ENCODE measurements around the gene PTPRD.

The PTPRD gene

DNA sequence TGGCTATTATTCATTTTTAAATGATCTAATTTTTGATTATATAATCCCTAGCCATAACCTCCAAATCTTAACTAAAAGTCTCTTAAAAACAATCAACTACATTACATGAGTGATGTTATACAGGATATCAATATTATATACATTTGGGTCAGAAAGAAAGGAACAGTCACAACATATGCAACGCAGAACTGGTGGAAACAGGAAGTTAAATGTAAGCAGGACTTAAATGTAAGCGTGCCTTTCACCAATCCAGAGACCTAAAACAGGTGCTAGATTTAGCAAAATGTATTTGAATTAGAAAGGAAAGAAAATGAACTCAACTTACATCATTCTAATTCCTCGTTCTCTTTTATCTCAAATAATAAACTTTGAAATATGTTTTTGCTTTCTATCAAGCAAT is 738.5 kb downstream of the PTPRD start:
- Histone ChIP-seq H3K9me2 (replicated peaks; ENCODE audit: insufficient read depth, low read length) (no peaks in the 10 kb centered on the region), H3K79me2 (ENCODE audit: insufficient read depth, low read length) (no peaks in the 10 kb centered on the region), H2AFZ (ENCODE audit: low read depth, low read length, severe bottlenecking) (no peak overlapping the region), H3K9me3 (ENCODE audit: insufficient read depth, low read length) (no peaks in the 10 kb centered on the region), H3K4me2 (ENCODE audit: low read depth, low read length, poor library complexity, severe bottlenecking) (no peak overlapping the region), H4K20me1 (ENCODE audit: low read depth, low read length) (no peaks in the 10 kb centered on the region), H3K27ac (ENCODE audit: low read depth, low read length) (no peak overlapping the region), H3K27me3 (ENCODE audit: low read length) (no peaks in the 10 kb centered on the region), H3F3A (ENCODE audit: insufficient read depth) (no peaks in the 10 kb centered on the region), H3K4me3 (ENCODE audit: insufficient read depth, low read length, poor library complexity, severe bottlenecking) (no peak overlapping the region), H3K9ac (ENCODE audit: low read length) (no peak overlapping the region), H3K36me3 (ENCODE audit: low read length) (no peaks in the 10 kb centered on the region)
- no peak for TF ChIP-seq EZH2phosphoT487 (conservative IDR thresholded peaks at IDR 0.05; ENCODE audit: low read length)
- TF ChIP-seq, protein P1, sequence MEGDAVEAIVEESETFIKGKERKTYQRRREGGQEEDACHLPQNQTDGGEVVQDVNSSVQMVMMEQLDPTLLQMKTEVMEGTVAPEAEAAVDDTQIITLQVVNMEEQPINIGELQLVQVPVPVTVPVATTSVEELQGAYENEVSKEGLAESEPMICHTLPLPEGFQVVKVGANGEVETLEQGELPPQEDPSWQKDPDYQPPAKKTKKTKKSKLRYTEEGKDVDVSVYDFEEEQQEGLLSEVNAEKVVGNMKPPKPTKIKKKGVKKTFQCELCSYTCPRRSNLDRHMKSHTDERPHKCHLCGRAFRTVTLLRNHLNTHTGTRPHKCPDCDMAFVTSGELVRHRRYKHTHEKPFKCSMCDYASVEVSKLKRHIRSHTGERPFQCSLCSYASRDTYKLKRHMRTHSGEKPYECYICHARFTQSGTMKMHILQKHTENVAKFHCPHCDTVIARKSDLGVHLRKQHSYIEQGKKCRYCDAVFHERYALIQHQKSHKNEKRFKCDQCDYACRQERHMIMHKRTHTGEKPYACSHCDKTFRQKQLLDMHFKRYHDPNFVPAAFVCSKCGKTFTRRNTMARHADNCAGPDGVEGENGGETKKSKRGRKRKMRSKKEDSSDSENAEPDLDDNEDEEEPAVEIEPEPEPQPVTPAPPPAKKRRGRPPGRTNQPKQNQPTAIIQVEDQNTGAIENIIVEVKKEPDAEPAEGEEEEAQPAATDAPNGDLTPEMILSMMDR (IDR thresholded peaks at IDR 0.05; ENCODE audit: insufficient read depth, low read length, poor library complexity, severe bottlenecking), result no peak

DNA sequence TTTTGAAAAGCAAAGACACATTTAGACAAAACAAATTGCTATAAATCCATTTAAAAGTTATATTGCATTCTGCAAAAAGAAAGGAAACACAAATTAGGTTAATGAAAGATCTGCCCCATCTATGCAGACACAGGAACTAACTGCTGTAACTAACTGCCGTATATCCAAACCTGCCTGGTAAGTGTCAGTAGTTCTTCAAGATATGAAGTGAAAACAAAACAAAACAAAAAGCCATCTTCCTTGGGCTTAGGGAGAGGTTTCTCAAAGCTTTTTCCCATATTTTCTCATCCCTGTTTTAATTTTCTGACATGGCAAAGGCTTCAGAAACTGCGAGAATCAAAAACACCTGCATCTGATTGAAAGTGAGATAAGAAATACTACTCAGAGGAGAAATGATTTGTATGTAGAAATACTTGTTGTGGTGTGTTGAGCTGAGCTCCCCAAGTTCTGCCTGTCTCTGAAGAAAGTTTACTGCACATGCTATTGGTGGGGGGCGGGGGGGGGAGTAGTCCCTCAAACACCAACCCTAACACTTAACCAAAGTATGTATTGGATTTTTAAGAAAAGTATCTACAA is 750.5 kb downstream of the PTPRD start:
- Histone ChIP-seq H3K9me2 (replicated peaks; ENCODE audit: insufficient read depth, low read length) (no peaks in the 10 kb centered on the region), H3K27ac (ENCODE audit: low read depth, low read length) (no peak overlapping the region), H3K4me2 (ENCODE audit: low read depth, low read length, poor library complexity, severe bottlenecking) (no peak overlapping the region), H3K36me3 (ENCODE audit: low read length) (no peaks in the 10 kb centered on the region), H3K9me3 (ENCODE audit: insufficient read depth, low read length) (no peaks in the 10 kb centered on the region), H4K20me1 (ENCODE audit: low read depth, low read length) (no peaks in the 10 kb centered on the region), H3K27me3 (ENCODE audit: low read length) (no peaks in the 10 kb centered on the region), H3K9ac (ENCODE audit: low read length) (no peak overlapping the region), H3K4me3 (ENCODE audit: insufficient read depth, low read length, poor library complexity, severe bottlenecking) (no peak overlapping the region), H2AFZ (ENCODE audit: low read depth, low read length, severe bottlenecking) (no peak overlapping the region), H3K79me2 (ENCODE audit: insufficient read depth, low read length) (no peaks in the 10 kb centered on the region), H3F3A (ENCODE audit: insufficient read depth) (no peaks in the 10 kb centered on the region)
- TF ChIP-seq, protein P1 (IDR thresholded peaks at IDR 0.05; ENCODE audit: insufficient read depth, low read length, poor library complexity, severe bottlenecking), result no peak
- no peak for TF ChIP-seq EZH2phosphoT487 (conservative IDR thresholded peaks at IDR 0.05; ENCODE audit: low read length)

DNA sequence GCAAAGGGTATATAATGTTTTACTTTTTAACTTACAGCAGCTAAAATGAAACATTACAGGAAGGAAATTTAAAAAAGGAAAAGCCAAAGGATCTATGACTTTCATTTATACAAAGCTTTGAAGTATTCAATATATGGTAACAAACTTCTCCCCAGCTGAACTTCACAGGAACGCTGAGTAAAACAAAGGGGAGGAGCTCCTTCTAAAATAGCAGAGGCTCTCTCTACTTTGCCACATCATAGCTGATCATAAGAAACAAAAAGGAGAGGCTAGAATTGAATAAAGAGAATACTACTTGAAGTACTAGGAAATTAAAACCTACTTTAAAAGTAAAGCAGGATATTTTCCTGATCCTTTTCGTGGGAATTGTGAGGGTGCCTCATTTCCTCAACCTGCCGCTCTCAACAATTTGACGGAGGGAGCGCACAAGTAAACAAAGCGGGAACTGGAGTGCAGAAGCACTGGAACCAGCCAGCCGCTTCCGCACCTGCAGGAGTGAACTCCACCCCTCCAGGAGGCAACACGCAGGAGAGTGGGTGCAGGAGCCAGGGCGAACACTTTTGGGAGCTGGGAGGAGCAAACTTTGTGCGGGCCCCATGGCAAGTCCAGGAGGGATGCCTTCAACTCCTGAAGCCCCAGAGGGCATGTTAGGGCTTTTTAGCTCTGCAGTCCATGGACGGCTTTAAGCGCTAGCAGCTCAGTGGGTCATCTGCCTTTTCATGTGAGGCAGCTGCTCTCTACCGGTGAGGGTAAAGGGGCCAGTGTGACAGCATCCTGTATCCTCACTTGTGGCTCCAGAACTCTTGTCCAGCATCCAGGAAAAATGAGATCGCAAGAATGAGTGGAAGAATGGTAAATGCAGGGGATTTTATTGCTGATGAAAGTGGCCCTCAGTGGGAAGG is 757.4 kb downstream of the PTPRD start:
- Histone ChIP-seq H3K4me2 (ENCODE audit: low read depth, low read length, poor library complexity, severe bottlenecking) (no peak overlapping the region), H3K9me2 (replicated peaks; ENCODE audit: insufficient read depth, low read length) (no peaks in the 10 kb centered on the region), H3K4me3 (ENCODE audit: insufficient read depth, low read length, poor library complexity, severe bottlenecking) (no peak overlapping the region), H3K27ac (ENCODE audit: low read depth, low read length) (no peak overlapping the region), H3K9me3 (ENCODE audit: insufficient read depth, low read length) (no peaks in the 10 kb centered on the region), H3K36me3 (ENCODE audit: low read length) (no peaks in the 10 kb centered on the region), H4K20me1 (ENCODE audit: low read depth, low read length) (no peaks in the 10 kb centered on the region), H2AFZ (ENCODE audit: low read depth, low read length, severe bottlenecking) (no peak overlapping the region), H3F3A (ENCODE audit: insufficient read depth) (no peaks in the 10 kb centered on the region), H3K9ac (ENCODE audit: low read length) (no peak overlapping the region), H3K27me3 (ENCODE audit: low read length) (no peaks in the 10 kb centered on the region), H3K79me2 (ENCODE audit: insufficient read depth, low read length) (no peaks in the 10 kb centered on the region)
- TF ChIP-seq, protein P1 (IDR thresholded peaks at IDR 0.05; ENCODE audit: insufficient read depth, low read length, poor library complexity, severe bottlenecking), result no peak
